Fibroblast of skin of right quadriceps (primary cell): ENCODE measurements around the gene SMIM22.

Experiments used
- DNase-seq: peaks from one replicate; pipeline ENCODE4 v3.0.0-alpha.2; 2013

The SMIM22 gene

GRCh38 chr16:4828567-4829321, 33.6 kb downstream of the SMIM22 start:
- DNase-seq = no peak

GRCh38 chr16:4830408-4830807, 35.2 kb downstream of the SMIM22 start:
- no peak for DNase-seq

- DNase-seq = no peak
Observed at GRCh38 chr16:4831616-4832015, 36.4 kb downstream of the SMIM22 start.

GRCh38 chr16:4832698-4833343, 37.7 kb downstream of the SMIM22 start:
- DNase-seq = no peak

GRCh38 chr16:4833584-4833983, 38.4 kb downstream of the SMIM22 start:
- DNase-seq = no peak

GRCh38 chr16:4836727-4837126, 41.6 kb downstream of the SMIM22 start:
- no peak for DNase-seq

- DNase-seq = no peak
Observed at GRCh38 chr16:4837733-4838501, 42.7 kb downstream of the SMIM22 start.

- DNase-seq = no peak
Observed at GRCh38 chr16:4839942-4840341, 44.8 kb downstream of the SMIM22 start.

- no peak for DNase-seq
Observed at GRCh38 chr16:4840984-4841383, 45.8 kb downstream of the SMIM22 start.
